Measurements from ENCODE around the gene RBBP6.

Gene RBBP6

DNA sequence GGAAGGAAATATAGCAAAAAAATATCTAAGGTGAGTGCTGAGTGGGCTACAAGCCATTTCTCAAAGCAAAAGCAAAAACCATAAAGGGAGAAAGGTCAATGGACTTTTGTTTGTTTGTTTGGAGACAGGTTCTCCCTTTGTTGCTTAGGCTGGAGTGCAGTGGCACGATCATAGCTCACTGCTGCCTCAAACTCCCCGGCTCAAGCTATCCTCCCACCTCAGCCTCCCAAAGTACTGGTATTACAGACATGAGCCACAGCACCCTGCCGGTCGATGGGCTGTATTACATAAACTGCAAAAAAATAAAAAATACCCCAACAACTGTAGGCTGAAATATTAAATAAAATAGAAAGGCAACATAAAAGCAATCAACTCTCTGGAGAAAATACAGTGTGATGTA is 3.5 kb upstream of the RBBP6 start:
- TF ChIP-seq ZNF529 (tag by site-specific recombination; IDR thresholded peaks at IDR 0.05; ENCODE audit: insufficient replicate concordance) (no peak), ZNF175 (tag by site-specific recombination; IDR thresholded peaks at IDR 0.05) (no peak), KLF9 (tag by site-specific recombination; IDR thresholded peaks at IDR 0.05; ENCODE audit: low read depth) (no peak), OVOL3 (tag by site-specific recombination; IDR thresholded peaks at IDR 0.05) (no peak), ZNF132 (tag by site-specific recombination; IDR thresholded peaks at IDR 0.05; ENCODE audit: borderline replicate concordance) (no peak), ZFP69B (tag by site-specific recombination; IDR thresholded peaks at IDR 0.05) (no peak), BCL11B (tag by site-specific recombination; IDR thresholded peaks at IDR 0.05; ENCODE audit: low read depth) (no peak), ZNF776 (tag by site-specific recombination; IDR thresholded peaks at IDR 0.05; ENCODE audit: borderline replicate concordance) (no peak), ZNF561 (tag by site-specific recombination; IDR thresholded peaks at IDR 0.05; ENCODE audit: borderline replicate concordance) (no peak), ZSCAN4 (tag by site-specific recombination; IDR thresholded peaks at IDR 0.05) (no peak), ZNF768 (tag by site-specific recombination; IDR thresholded peaks at IDR 0.05) (no peak), PBX3 (CRISPR knock-in tag; IDR thresholded peaks at IDR 0.05) (no peak), ZNF133 (tag by site-specific recombination; IDR thresholded peaks at IDR 0.05) (no peak), ZNF184 (tag by site-specific recombination; IDR thresholded peaks at IDR 0.05) (no peak)
- TF ChIP-seq, protein P1, sequence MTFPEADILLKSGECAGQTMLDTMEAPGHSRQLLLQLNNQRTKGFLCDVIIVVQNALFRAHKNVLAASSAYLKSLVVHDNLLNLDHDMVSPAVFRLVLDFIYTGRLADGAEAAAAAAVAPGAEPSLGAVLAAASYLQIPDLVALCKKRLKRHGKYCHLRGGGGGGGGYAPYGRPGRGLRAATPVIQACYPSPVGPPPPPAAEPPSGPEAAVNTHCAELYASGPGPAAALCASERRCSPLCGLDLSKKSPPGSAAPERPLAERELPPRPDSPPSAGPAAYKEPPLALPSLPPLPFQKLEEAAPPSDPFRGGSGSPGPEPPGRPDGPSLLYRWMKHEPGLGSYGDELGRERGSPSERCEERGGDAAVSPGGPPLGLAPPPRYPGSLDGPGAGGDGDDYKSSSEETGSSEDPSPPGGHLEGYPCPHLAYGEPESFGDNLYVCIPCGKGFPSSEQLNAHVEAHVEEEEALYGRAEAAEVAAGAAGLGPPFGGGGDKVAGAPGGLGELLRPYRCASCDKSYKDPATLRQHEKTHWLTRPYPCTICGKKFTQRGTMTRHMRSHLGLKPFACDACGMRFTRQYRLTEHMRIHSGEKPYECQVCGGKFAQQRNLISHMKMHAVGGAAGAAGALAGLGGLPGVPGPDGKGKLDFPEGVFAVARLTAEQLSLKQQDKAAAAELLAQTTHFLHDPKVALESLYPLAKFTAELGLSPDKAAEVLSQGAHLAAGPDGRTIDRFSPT (tag by site-specific recombination; IDR thresholded peaks at IDR 0.05), result no peak
- TF ChIP-seq, protein P2, sequence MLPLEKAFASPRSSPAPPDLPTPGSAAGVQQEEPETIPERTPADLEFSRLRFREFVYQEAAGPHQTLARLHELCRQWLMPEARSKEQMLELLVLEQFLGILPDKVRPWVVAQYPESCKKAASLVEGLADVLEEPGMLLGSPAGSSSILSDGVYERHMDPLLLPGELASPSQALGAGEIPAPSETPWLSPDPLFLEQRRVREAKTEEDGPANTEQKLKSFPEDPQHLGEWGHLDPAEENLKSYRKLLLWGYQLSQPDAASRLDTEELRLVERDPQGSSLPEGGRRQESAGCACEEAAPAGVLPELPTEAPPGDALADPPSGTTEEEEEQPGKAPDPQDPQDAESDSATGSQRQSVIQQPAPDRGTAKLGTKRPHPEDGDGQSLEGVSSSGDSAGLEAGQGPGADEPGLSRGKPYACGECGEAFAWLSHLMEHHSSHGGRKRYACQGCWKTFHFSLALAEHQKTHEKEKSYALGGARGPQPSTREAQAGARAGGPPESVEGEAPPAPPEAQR (tag by site-specific recombination; IDR thresholded peaks at IDR 0.05), result no peak
- H3K9me3 ChIP-seq (ENCODE audit: control insufficient read depth, insufficient read depth, low read depth, low read length), result no peaks in the 10 kb centered on the region
- H3K4me3 ChIP-seq (ENCODE audit: low read depth, low read length), result no peak overlapping the region
- ChIA-PET CTCF (interaction anchor here (0.9 to 2.3 kb wide), 3 partner anchors 9 to 15 kb away, joined by 3 to 12 read pairs (median 3); no protein-coding TSS in a partner anchor), POLR2A (interaction anchor here (0.6 kb wide), 1 partner anchor 193 kb away, joined by 5 read pairs; no protein-coding TSS in a partner anchor)
- peaks cover 0 to 4% of the 10 kb centered on the region in 2 experiments; a peak in 1 of 3 replicates for H3K36me3 ChIP-seq (ENCODE audit: control insufficient read depth in 2 of 2, insufficient read depth in 1 of 2, low read length in 2 of 2)
- H3K4me1 ChIP-seq (ENCODE audit: control insufficient read depth, insufficient read depth, low read length), result peaks cover 3% of the 10 kb centered on the region; the same call in 1 of the 2 replicates
- H3K27ac ChIP-seq (ENCODE audit: extremely low read depth, low read depth, low read length), result no peak overlapping the region

DNA sequence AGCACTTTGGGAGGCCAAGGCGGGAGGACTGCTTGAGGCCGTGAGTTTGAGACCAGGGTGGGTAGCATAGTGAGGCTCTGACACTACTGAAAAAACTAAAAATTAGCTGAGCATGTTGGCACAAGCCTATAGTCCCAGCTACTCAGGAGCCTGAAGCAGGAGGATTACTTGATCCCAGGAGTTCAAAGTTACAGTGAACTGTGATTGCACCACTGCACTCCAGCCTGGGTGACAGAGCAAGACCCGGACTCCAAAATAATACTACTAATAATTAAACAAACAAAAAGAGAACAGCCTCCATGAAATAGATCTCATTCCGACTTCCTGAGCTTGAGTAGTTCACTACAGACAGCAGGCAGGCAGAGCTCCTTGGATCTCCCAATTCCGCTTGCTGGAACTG is 2.7 kb upstream of the RBBP6 start:
- peaks cover 3% of the 10 kb centered on the region; the same call in 1 of the 2 replicates for H3K4me1 ChIP-seq (ENCODE audit: control insufficient read depth, insufficient read depth, low read length)
- ChIA-PET CTCF (interaction anchor here (0.6 to 2.3 kb wide), 7 partner anchors 10 to 739 kb away, joined by 3 to 12 read pairs (median 3); no protein-coding TSS in a partner anchor), POLR2A (interaction anchor here (0.6 to 0.9 kb wide), 3 partner anchors 22 to 1136 kb away, joined by 3 to 8 read pairs (median 5); no protein-coding TSS in a partner anchor)
- H3K36me3 ChIP-seq (ENCODE audit: control insufficient read depth in 2 of 2, insufficient read depth in 1 of 2, low read length in 2 of 2), result peaks cover 0 to 13% of the 10 kb centered on the region in 2 experiments; a peak in 1 of 3 replicates
- H3K9me3 ChIP-seq (ENCODE audit: control insufficient read depth, insufficient read depth, low read depth, low read length), result no peaks in the 10 kb centered on the region
- H3K27ac ChIP-seq (ENCODE audit: extremely low read depth, low read depth, low read length), result no peak overlapping the region
- no peak overlapping the region for H3K4me3 ChIP-seq (ENCODE audit: low read depth, low read length)
- TF ChIP-seq ZNF335 (tag by site-specific recombination; conservative IDR thresholded peaks at IDR 0.05), result no peak
- TF ChIP-seq ZNF48 (tag by site-specific recombination; IDR thresholded peaks at IDR 0.05), result no peak
- TF ChIP-seq ZNF223 (tag by site-specific recombination; IDR thresholded peaks at IDR 0.05), result no peak
- no peak for TF ChIP-seq ZNF670 (tag by site-specific recombination; IDR thresholded peaks at IDR 0.05; ENCODE audit: low read depth)
- TF ChIP-seq ZNF514 (tag by site-specific recombination; IDR thresholded peaks at IDR 0.05), result no peak
- no peak for TF ChIP-seq ZSCAN4 (tag by site-specific recombination; IDR thresholded peaks at IDR 0.05)
- TF ChIP-seq, protein P1 (tag by site-specific recombination; IDR thresholded peaks at IDR 0.05), result no peak
- no peak for TF ChIP-seq ZNF239 (tag by site-specific recombination; IDR thresholded peaks at IDR 0.05)
- TF ChIP-seq MZF1 (tag by site-specific recombination; IDR thresholded peaks at IDR 0.05; ENCODE audit: borderline replicate concordance), result no peak

Data from HEK293 (cell line).